OCI-LY3 (cell line): ENCODE data around the gene RPS19.

Experiments used
- H2AFZ ChIP-seq: fragments of 200-600, 300-600 bp; shearing (Covaris generic); 2 replicates; pipeline ENCODE4 v1.6.0; 2014; ENCODE audit warnings: antibody characterized with exemption, low read depth, low read length
- H3K27ac ChIP-seq: fragments of 200-600, 300-600 bp; sonication (generic); 2 replicates; pipeline ENCODE4 v1.5.1; 2014; ENCODE audit warnings: mild to moderate bottlenecking, low read length, moderate library complexity, mixed read lengths
- H3K27me3 ChIP-seq: fragments of 200-600, 300-600 bp; sonication (generic); 2 replicates; pipeline ENCODE4 v1.6.1; 2014; ENCODE audit warnings: low read depth, low read length, mixed read lengths
- H3K36me3 ChIP-seq: fragments of 200-600, 300-600 bp; sonication (generic); replicated peaks from 2 replicates; pipeline ENCODE3; 2014; ENCODE audit warnings: low read depth, low read length, mixed read lengths
- H3K4me1 ChIP-seq: fragments of 300-600, 200-600 bp; sonication (generic); 2 replicates; pipeline ENCODE4 v1.6.1; 2014; ENCODE audit warnings: low read length, mixed read lengths
- H3K4me2 ChIP-seq: fragments of 200-600, 300-600 bp; sonication (generic); 2 replicates; pipeline ENCODE4 v1.6.1; 2014; ENCODE audit warnings: low read length, mixed read lengths
- H3K4me3 ChIP-seq: fragments of 300-600, 200-600 bp; sonication (generic); 2 replicates; pipeline ENCODE4 v1.5.1; 2014; ENCODE audit warnings: antibody characterized with exemption, mild to moderate bottlenecking, low read length, moderate library complexity
- H3K79me2 ChIP-seq: fragments of 300-600, 200-600 bp; shearing (Covaris generic); 2 replicates; pipeline ENCODE4 v1.6.1; 2014; ENCODE audit warnings: mild to moderate bottlenecking, low read length, mixed read lengths
- H3K9ac ChIP-seq: fragments of 300-600, 200-600 bp; shearing (Covaris generic); 2 replicates; pipeline ENCODE4 v1.6.0; 2014; ENCODE audit warnings: mild to moderate bottlenecking, low read length, moderate library complexity
- H3K9me3 ChIP-seq: fragments of 200-600, 300-600 bp; shearing (Covaris generic); 2 replicates; pipeline ENCODE4 v1.6.1; 2014; ENCODE audit warnings: low read length, mixed read lengths; ENCODE audit not compliant: insufficient read depth
- H4K20me1 ChIP-seq: fragments of 200-600, 300-600 bp; sonication (generic); 2 replicates; pipeline ENCODE4 v1.6.1; 2016; ENCODE audit warnings: low read length, mixed read lengths; ENCODE audit not compliant: insufficient read depth
- CTCF ChIP-seq: fragments of 200-600, 300-600 bp; sonication (generic); IDR thresholded peaks from 2 replicates; pipeline ENCODE4 v1.5.1; 2014; ENCODE audit warnings: antibody characterized with exemption, low read length, low read depth
- EZH2phosphoT487 ChIP-seq: fragments of 200-600 bp; shearing (Covaris generic); IDR thresholded peaks from 2 replicates; pipeline ENCODE4 v1.6.1; 2018; ENCODE audit warnings: antibody characterized with exemption, mixed run types, low read depth

RPS19 gene

DNA sequence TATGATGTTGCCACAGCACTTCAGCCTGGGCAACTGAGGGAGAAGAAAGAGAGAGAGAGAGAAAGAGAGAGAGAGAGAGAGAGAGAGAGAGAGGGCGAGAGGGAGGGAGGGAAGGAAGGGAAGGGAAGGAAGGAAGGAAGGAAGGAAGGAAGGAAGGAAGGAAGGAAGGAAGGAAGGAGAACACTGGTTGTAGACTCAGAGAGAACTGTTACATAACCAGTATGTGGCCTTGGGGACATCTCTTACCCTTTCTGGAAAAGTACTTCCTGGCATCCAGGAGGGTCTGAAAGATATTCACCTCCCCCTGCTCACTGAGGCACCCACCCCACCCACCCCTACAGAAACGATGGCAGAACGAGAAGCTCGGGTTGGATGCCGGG is 20.3 kb downstream of the RPS19 start:
- H2AFZ ChIP-seq = no peak overlapping the region
- peaks cover 24% of the 10 kb centered on the region for H3K36me3 ChIP-seq
- H3K4me3 ChIP-seq = no peak overlapping the region
- H3K4me1 ChIP-seq = peaks cover 40% of the 10 kb centered on the region
- no peak overlapping the region for H3K4me2 ChIP-seq
- peaks cover 4% of the 10 kb centered on the region; the same call in 1 of the 2 replicates for H3K9me3 ChIP-seq
- H3K27ac ChIP-seq = no peak overlapping the region
- H3K79me2 ChIP-seq = peaks cover 46% of the 10 kb centered on the region
- H4K20me1 ChIP-seq = peaks cover 13% of the 10 kb centered on the region
- H3K27me3 ChIP-seq = no peaks in the 10 kb centered on the region
- TF ChIP-seq EZH2phosphoT487 = no peak
- no peak for TF ChIP-seq CTCF
- H3K9ac ChIP-seq = no peak overlapping the region

- Histone ChIP-seq H3K4me1 (peaks cover 40% of the 10 kb centered on the region), H3K36me3 (peaks cover 21% of the 10 kb centered on the region), H3K27ac (peak within 1 kb of the TSS; percentile 78)
Observed at GRCh38 chr19:41882568-41883462, 22.8 kb downstream of the RPS19 start, which contains the start of gene ARHGEF1. ARHGEF1 (plus strand) TSS chr19:41883184; CDS start chr19:41888083, 4,899 bp downstream.

GRCh38 chr19:41883463-41883820 is 23.4 kb downstream of the RPS19 start:
- H2AFZ ChIP-seq = no peak overlapping the region; the same call in 1 of the 2 replicates
- H3K79me2 ChIP-seq = peaks cover 50% of the 10 kb centered on the region
- H3K36me3 ChIP-seq = peaks cover 15% of the 10 kb centered on the region
- peak overlapping the region; percentile 78 for H3K27ac ChIP-seq
- peaks cover 37% of the 10 kb centered on the region for H3K4me1 ChIP-seq
- peaks cover 22% of the 10 kb centered on the region for H4K20me1 ChIP-seq
- H3K9me3 ChIP-seq = no peaks in the 10 kb centered on the region
- TF ChIP-seq EZH2phosphoT487 = no peak
- no peaks in the 10 kb centered on the region for H3K27me3 ChIP-seq
- peak overlapping the region; percentile 91 for H3K9ac ChIP-seq
- peak overlapping the region; percentile 85 for H3K4me3 ChIP-seq
- peak overlapping the region; percentile 85 for H3K4me2 ChIP-seq

More at GRCh38 chr19:41882568-41883462, 22.8 kb downstream of the RPS19 start, which contains the start of gene ARHGEF1:
- no peak for TF ChIP-seq EZH2phosphoT487
- no peak for TF ChIP-seq CTCF
- peaks cover 56% of the 10 kb centered on the region for H3K79me2 ChIP-seq
- H3K4me3 ChIP-seq = peak within 1 kb of the TSS; percentile 85
- peaks cover 24% of the 10 kb centered on the region for H4K20me1 ChIP-seq
- H3K4me2 ChIP-seq = peak within 1 kb of the TSS; percentile 85
- H2AFZ ChIP-seq = no peak within 1 kb of the TSS; the same call in 1 of the 2 replicates
- H3K9me3 ChIP-seq = no peaks in the 10 kb centered on the region
- H3K9ac ChIP-seq = peak within 1 kb of the TSS; percentile 91
- H3K27me3 ChIP-seq = no peaks in the 10 kb centered on the region

- TF ChIP-seq EZH2phosphoT487 = no peak
- TF ChIP-seq CTCF = 0 out of 2 replicates have a peak, but pooled peaks have one; percentile 5
- H4K20me1 ChIP-seq = peaks cover 16% of the 10 kb centered on the region
- peaks cover 13% of the 10 kb centered on the region for H3K36me3 ChIP-seq
- peak overlapping the region; percentile 85 for H3K4me3 ChIP-seq
- peak overlapping the region; percentile 92 for H3K4me2 ChIP-seq
- H3K9ac ChIP-seq = peak overlapping the region; percentile 91
- H3K9me3 ChIP-seq = no peaks in the 10 kb centered on the region
- H3K79me2 ChIP-seq = peaks cover 44% of the 10 kb centered on the region
- no peaks in the 10 kb centered on the region for H3K27me3 ChIP-seq
- peak overlapping the region; percentile 24; the same call in 1 of the 2 replicates for H2AFZ ChIP-seq
- H3K4me1 ChIP-seq = peaks cover 30% of the 10 kb centered on the region
- H3K27ac ChIP-seq = peak overlapping the region; percentile 78
Observed at GRCh38 chr19:41883821-41884733, 24.0 kb downstream of the RPS19 start.
